Measurements from ENCODE around the gene NCAM1.

DNA sequence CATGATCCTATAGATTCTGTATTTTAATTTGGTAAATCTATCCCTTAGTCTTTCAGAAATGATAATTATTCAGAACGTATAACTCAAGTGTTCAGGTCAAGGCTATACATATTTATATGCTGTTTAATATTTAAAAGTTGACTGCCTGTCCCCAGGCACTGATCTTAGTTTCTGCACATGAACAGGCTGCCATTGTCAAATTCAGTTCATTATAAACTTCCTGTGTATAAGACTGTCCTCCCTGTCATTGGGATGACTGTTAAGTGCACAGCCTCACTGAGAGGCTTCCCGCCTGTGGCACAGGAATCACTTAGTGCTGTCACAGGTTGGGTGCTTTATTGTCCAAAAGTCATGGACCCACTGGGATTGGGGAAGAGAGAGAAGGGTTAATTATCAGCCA is 261.0 kb downstream of the NCAM1 start:
- TF ChIP-seq, protein P1, sequence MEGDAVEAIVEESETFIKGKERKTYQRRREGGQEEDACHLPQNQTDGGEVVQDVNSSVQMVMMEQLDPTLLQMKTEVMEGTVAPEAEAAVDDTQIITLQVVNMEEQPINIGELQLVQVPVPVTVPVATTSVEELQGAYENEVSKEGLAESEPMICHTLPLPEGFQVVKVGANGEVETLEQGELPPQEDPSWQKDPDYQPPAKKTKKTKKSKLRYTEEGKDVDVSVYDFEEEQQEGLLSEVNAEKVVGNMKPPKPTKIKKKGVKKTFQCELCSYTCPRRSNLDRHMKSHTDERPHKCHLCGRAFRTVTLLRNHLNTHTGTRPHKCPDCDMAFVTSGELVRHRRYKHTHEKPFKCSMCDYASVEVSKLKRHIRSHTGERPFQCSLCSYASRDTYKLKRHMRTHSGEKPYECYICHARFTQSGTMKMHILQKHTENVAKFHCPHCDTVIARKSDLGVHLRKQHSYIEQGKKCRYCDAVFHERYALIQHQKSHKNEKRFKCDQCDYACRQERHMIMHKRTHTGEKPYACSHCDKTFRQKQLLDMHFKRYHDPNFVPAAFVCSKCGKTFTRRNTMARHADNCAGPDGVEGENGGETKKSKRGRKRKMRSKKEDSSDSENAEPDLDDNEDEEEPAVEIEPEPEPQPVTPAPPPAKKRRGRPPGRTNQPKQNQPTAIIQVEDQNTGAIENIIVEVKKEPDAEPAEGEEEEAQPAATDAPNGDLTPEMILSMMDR (IDR thresholded peaks at IDR 0.05; ENCODE audit: borderline replicate concordance, extremely low read depth, low read length, poor library complexity, severe bottlenecking), result no peak
- TF ChIP-seq EZH2 (IDR thresholded peaks at IDR 0.05; ENCODE audit: borderline replicate concordance, low read depth, low read length, severe bottlenecking), result no peak
